WTC11 (cell line): ENCODE measurements around the gene NECTIN2.

Experiments
- GRHL2 ChIP-seq: fragments of 250-450 bp; sonication (Bioruptor Pico); IDR thresholded peaks from 2 replicates; pipeline ENCODE4 v1.8.0; 2022; ENCODE audit warnings: mild to moderate bottlenecking, moderate library complexity; ENCODE audit not compliant: insufficient replicate concordance, severe bottlenecking
- NR1H2 ChIP-seq: sonication (generic); formaldehyde crosslinking; IDR thresholded peaks from 2 replicates; pipeline ENCODE4 v1.9.0; 2021; ENCODE audit warnings: mild to moderate bottlenecking, moderate library complexity, missing genetic modification reagents
- SMAD3 ChIP-seq: sonication (generic); formaldehyde crosslinking; IDR thresholded peaks from 2 replicates; pipeline ENCODE4 v1.8.0; 2022; ENCODE audit warnings: missing genetic modification reagents, mild to moderate bottlenecking, borderline replicate concordance
- ZNF232 ChIP-seq: sonication (generic); formaldehyde crosslinking; IDR thresholded peaks from 2 replicates; pipeline ENCODE4 v1.8.0; 2022; ENCODE audit warnings: mild to moderate bottlenecking, missing genetic modification reagents
- TF ChIP-seq, protein P1 (sequence below): fragments of 200-600 bp; IDR thresholded peaks from 2 replicates; pipeline ENCODE4 v1.8.0; 2022; ENCODE audit warnings: antibody characterized with exemption

DNA sequence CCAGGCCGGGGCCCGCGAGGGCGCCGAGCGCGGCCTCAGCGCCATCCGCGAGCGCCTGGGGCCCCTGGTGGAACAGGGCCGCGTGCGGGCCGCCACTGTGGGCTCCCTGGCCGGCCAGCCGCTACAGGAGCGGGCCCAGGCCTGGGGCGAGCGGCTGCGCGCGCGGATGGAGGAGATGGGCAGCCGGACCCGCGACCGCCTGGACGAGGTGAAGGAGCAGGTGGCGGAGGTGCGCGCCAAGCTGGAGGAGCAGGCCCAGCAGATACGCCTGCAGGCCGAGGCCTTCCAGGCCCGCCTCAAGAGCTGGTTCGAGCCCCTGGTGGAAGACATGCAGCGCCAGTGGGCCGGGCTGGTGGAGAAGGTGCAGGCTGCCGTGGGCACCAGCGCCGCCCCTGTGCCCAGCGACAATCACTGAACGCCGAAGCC is 62.8 kb downstream of the NECTIN2 start:
- TF ChIP-seq, protein P1, sequence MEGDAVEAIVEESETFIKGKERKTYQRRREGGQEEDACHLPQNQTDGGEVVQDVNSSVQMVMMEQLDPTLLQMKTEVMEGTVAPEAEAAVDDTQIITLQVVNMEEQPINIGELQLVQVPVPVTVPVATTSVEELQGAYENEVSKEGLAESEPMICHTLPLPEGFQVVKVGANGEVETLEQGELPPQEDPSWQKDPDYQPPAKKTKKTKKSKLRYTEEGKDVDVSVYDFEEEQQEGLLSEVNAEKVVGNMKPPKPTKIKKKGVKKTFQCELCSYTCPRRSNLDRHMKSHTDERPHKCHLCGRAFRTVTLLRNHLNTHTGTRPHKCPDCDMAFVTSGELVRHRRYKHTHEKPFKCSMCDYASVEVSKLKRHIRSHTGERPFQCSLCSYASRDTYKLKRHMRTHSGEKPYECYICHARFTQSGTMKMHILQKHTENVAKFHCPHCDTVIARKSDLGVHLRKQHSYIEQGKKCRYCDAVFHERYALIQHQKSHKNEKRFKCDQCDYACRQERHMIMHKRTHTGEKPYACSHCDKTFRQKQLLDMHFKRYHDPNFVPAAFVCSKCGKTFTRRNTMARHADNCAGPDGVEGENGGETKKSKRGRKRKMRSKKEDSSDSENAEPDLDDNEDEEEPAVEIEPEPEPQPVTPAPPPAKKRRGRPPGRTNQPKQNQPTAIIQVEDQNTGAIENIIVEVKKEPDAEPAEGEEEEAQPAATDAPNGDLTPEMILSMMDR: no peak
- TF ChIP-seq NR1H2 (CRISPR knock-in tag) (no peak), GRHL2 (CRISPR knock-in tag) (no peak), SMAD3 (no peak), ZNF232 (no peak)
